WI38 (cell line): ENCODE measurements around the gene AGBL4.

Source experiments
- H3K4me3 ChIP-seq: 2 replicates; pipeline ENCODE4 v1.5.1; 2011; ENCODE audit warnings: low read depth, mild to moderate bottlenecking, control low read depth, low read length
- TF ChIP-seq, protein P1 (sequence below): IDR thresholded peaks from 2 replicates; pipeline ENCODE4 v1.5.1; 2012; ENCODE audit warnings: low read depth, mild to moderate bottlenecking, control low read depth, low read length

AGBL4 gene

DNA sequence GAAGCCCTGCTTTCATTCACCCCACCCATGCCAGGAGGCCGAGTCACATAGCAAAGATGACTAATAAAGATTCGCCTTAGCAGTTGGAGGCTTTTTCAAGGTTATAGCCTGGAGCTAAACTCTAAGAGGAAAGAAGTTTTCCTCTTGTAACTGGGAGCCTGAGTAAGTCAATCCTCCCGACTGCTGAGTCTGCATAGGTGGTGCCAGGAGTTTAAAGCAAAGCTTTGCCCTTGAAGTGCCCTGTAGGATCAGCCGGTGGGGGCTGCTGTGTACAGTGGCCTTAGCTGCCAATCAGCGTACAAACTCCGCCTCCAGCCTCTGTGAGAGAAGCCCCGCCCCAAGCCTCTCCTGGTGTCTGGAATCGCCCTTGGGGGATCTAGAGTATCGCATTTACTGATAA, 1404.2 kb downstream of the AGBL4 start:
- no peak overlapping the region for H3K4me3 ChIP-seq
- TF ChIP-seq, protein P1, sequence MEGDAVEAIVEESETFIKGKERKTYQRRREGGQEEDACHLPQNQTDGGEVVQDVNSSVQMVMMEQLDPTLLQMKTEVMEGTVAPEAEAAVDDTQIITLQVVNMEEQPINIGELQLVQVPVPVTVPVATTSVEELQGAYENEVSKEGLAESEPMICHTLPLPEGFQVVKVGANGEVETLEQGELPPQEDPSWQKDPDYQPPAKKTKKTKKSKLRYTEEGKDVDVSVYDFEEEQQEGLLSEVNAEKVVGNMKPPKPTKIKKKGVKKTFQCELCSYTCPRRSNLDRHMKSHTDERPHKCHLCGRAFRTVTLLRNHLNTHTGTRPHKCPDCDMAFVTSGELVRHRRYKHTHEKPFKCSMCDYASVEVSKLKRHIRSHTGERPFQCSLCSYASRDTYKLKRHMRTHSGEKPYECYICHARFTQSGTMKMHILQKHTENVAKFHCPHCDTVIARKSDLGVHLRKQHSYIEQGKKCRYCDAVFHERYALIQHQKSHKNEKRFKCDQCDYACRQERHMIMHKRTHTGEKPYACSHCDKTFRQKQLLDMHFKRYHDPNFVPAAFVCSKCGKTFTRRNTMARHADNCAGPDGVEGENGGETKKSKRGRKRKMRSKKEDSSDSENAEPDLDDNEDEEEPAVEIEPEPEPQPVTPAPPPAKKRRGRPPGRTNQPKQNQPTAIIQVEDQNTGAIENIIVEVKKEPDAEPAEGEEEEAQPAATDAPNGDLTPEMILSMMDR = no peak

DNA sequence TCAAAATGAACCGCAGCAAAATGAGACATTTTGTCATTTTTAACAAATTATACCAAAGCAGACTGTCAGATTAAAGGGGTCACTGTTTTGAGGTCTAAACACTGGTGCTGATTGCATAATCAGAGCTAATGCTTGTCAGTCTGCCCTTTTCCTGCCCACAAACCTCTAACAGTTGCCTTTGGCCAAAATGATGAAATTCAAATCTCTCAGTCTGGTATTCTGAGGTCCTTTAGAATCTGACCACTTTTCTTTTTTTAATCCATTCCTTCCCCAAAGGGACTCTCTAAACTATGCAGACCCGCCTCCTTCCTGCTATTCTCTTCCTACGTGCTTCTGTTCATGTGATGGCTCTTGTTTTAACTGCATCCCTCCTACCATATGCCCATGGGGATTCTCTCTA, 1406.5 kb downstream of the AGBL4 start:
- H3K4me3 ChIP-seq = no peak overlapping the region
- TF ChIP-seq, protein P1 = no peak

DNA sequence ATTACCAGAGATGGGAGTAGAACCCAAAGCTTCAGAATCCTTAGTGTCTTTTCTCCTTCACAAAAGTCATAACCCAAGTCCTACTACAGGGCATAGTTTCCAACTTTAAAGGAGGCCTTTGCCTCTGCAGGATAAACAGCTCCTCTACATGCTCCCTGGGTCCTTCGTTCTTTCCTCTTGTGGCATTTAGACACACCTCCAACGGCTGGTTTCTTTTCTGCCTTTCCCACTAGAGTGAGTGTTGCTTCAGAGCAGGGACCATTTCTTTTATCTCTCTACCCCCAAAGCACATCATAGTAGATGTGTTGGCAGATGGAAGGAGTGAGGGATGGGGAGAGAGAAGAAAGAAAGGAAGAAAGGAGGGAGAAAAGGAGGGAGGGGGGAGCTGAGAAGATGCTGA, 1407.0 kb downstream of the AGBL4 start:
- no peak overlapping the region for H3K4me3 ChIP-seq
- TF ChIP-seq, protein P1 = no peak

DNA sequence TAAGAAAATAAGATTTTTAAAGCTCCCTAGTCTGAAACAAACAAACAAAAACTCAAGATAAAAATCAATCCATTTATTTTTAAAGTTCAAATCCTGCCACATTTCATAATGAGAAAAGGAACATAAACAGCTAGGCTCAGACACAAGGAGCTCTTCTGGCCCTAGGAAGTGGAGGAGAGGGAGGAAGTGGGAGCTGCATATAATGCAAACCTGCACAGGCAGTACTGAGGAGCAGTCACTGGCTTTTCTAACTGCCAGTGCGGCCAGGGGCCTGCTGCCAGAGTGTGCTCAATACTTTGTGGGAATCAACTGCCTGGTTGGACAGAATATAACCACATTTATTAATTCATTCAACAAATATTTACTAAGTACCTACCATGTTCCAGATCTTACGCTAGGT, 1411.9 kb downstream of the AGBL4 start:
- TF ChIP-seq, protein P1 = no peak
- H3K4me3 ChIP-seq = no peak overlapping the region

DNA sequence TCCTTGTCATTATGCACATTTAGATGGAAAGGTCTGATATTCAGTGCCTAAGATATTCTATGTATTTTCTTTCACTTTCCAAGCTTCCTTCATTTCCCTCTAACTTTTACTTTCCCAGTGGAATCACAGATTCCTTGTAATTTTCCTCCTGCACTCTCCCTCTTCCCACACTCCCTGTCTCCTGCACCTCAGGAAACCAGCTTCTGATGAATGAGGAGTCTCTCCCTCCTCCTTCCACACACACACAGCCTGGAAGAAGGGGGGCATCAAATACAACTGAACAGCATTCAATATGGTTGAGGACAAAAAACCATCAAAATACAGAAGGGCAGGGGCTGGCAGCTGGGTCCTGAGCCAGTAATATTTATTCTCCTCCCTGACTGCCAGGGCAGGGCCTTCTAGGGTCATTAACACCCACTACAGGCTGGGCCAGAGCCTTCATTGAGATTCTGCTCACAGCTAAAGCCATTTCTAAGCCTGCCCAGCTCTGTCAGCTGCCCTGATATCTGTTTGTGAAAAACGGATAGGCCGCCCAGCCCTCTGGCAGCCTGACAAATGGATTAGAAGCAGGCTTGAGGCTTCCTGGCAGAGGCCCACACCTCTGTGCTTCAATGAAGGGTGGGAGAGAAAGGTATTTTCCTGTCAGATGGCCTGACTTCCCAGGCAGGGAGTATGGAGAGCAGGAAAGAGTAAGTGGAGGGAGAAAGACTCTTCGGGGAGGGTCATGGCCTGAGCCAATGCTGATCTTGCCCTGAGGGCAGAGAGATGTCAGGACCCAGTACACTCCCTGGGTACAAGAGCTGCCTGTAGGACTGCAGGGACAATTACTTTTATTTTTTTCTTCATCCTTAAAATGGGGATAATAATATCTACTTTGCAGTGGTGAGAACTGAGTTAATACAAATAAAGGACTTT, 1412.9 kb downstream of the AGBL4 start:
- no peak overlapping the region for H3K4me3 ChIP-seq
- TF ChIP-seq, protein P1 = no peak

DNA sequence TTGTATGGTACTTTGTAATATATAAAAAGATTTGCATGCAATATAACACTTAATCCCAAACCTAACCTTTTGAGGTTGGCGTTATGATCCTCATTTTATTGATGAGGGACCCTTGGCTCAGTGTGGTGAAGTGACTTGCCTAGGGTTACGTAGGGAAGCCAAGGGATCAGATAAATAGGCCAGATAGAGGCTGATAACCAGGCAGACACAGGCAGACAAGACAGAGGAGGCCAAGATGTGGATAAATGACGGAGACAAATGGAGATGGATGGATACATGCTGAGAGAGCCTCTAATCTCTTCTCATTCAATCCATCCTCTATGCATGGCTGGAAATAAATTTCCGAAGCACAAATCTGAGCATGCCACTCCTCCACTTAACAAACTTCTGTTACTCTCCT, 1414.9 kb downstream of the AGBL4 start:
- TF ChIP-seq, protein P1 = no peak
- no peak overlapping the region for H3K4me3 ChIP-seq

DNA sequence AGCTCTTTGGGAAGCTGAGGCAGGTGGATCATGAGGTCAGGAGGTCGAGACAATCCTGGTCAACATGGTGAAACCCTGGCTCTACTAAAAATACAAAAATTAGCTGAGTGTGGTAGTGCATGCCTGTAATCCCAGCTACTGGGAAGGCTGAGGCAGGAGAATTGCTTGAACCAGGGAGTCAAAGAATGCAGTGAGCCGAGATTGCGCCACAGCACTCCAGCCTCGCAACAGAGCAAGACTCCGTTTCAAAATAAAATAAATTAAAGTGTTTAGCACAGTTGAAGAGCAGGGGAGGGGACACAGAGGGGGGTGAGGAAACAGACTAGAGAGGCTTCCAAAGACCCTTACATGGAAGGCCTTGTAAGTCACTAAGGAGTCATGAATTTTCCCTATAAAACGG, 1420.5 kb downstream of the AGBL4 start:
- H3K4me3 ChIP-seq = no peak overlapping the region
- TF ChIP-seq, protein P1 = no peak
